H1 (cell line): ENCODE measurements around the gene WNT5A. TPM values are rescaled to one million over a fixed set of nuclear protein-coding genes. Genes with fewer than 3 reads are reported as not detected.

Source experiments
- EP300 ChIP-seq, 2 experiments: IDR thresholded peaks; 1 replicate in 1 of 2; 2 replicates in 1 of 2; pipeline ENCODE4 v1.6.1; 2011 to 2012; ENCODE audit warnings: low read depth in 2 of 2, low read length in 2 of 2, mild to moderate bottlenecking in 2 of 2, borderline replicate concordance in 1 of 2, inconsistent platforms in 1 of 2, moderate library complexity in 1 of 2
- EZH2 ChIP-seq: fragments of 200-600 bp; sonication (generic); IDR thresholded peaks from 2 replicates; pipeline ENCODE4 v1.7.1; 2012; ENCODE audit warnings: low read depth, mild to moderate bottlenecking, moderate library complexity, low read length, inconsistent platforms; ENCODE audit not compliant: severe bottlenecking
- KDM1A ChIP-seq: fragments of 200-600, 300-600 bp; sonication (generic); IDR thresholded peaks from 2 replicates; pipeline ENCODE4 v1.7.1; 2016; ENCODE audit warnings: mild to moderate bottlenecking, low read length, borderline replicate concordance
- KDM4A ChIP-seq: IDR thresholded peaks from one replicate; pipeline ENCODE4 v1.7.1; 2012; ENCODE audit warnings: low read depth, mild to moderate bottlenecking, moderate library complexity, low read length, inconsistent platforms; ENCODE audit not compliant: severe bottlenecking
- RBBP5 ChIP-seq: IDR thresholded peaks from 2 replicates; pipeline ENCODE4 v1.7.1; 2012; ENCODE audit warnings: low read depth, mild to moderate bottlenecking, inconsistent platforms, low read length, moderate library complexity, borderline replicate concordance
- SIN3A ChIP-seq, 2 experiments: IDR thresholded peaks in 1 of 2; conservative IDR thresholded peaks in 1 of 2; 2 replicates each; pipeline ENCODE4 v1.6.1; 2011 to 2012; ENCODE audit warnings: low read length in 2 of 2, improper control_type of control experiment in 1 of 2, low read depth in 1 of 2, mild to moderate bottlenecking in 1 of 2
- YY1 ChIP-seq: IDR thresholded peaks from 2 replicates; pipeline ENCODE4 v1.6.1; 2011; ENCODE audit warnings: low read depth, mild to moderate bottlenecking, low read length
- polyA plus RNA-seq, 7 experiments: library from polyadenylated mRNA; depleted of rRNA in 3 of 7; stranded (reverse) in 5 of 7; unstranded in 2 of 7; fragments of >200 nt in 5 of 7; fragments of 200-250 nt in 2 of 7; gene quantifications; 1 replicate in 5 of 7; 2 replicates in 1 of 7; 4 replicates in 1 of 7; pipeline versions ENCODE4 v1.2.1 to v1.2.3, GENCODE V29; 2011 to 2013; ENCODE audit warnings: missing spikeins in 2 of 7, mixed read lengths in 2 of 7
- total RNA-seq: library from RNA; stranded (reverse); fragmentation: NEBNext Ultra II Directional; extraction: Animal tissue kit (Norgen Biotek cat#: 25700); gene quantifications from 2 replicates; pipeline ENCODE4 v1.2.1, GENCODE V29; 2021
- TF ChIP-seq, protein P1 (sequence below), 3 experiments: IDR thresholded peaks; 1 replicate in 2 of 3; 2 replicates in 1 of 3; pipeline versions ENCODE4 v1.5.1 to v1.6.1; 2011; ENCODE audit warnings: low read length in 3 of 3, mild to moderate bottlenecking in 3 of 3, inconsistent platforms in 2 of 3, low read depth in 1 of 3, moderate library complexity in 1 of 3; ENCODE audit not compliant: insufficient read depth in 1 of 3; ENCODE audit errors: control extremely low read depth in 1 of 3
- TF ChIP-seq, protein P2 (sequence below): IDR thresholded peaks from 2 replicates; pipeline ENCODE4 v1.6.1; 2012; ENCODE audit warnings: inconsistent platforms
- TF ChIP-seq, protein P3 (sequence below): IDR thresholded peaks from 2 replicates; pipeline ENCODE4 v1.6.1; 2012; ENCODE audit warnings: inconsistent platforms

The WNT5A gene
- total and polyA plus RNA-seq, 2 of the 8 experiments (the other 6 are each of a cell fraction or from before 2014, with no cell fraction given), result 3.9 to 5.6 TPM

DNA sequence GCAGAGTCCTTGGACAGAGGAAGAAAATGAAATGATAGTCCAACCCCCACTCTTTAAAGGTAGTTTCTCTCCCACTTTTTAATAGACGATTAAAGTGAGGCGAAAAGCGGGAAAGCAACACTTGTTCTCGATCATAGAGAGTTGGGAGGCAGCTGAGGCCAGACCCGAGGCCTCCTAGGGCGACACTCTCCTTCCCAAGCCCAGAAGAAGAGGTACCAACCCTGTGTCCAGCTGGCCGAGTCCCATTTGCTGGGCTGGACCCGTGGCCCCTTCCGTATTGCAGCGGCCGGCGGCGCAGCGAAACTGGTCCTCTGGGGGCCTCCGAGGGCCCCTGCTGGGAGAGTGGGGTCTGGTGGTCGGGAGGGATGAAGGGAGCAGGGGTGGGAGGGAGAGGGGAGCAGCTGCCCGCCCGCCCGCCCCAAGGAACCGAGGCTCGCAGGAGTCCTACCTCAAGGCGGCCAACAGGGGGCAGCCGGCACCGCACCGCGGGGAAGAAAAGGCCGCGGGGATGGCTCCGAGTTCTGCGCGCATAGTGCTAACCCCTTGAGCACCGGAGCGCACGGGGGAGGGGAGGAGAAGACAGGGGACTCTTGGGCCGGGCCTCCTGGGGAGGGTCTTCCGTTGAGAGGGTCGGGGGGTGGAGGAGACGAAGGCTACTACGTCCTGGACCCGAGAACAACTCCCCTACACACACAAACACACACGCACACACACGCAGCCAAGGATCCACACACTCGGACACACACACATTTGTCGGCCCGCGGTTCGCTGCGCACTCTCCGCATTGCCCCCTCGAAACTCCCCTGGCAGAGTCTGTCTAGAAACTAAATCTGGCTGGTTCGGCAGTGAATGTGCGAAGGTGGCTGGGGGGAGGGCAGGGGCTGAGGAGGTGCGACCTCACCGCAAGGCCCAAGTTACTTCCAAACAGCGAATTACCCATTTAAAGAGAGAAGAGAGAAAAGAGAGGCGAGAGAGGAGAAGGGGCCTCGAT lies 2.0 kb downstream of the WNT5A start (continued):
- TF ChIP-seq, protein P1, sequence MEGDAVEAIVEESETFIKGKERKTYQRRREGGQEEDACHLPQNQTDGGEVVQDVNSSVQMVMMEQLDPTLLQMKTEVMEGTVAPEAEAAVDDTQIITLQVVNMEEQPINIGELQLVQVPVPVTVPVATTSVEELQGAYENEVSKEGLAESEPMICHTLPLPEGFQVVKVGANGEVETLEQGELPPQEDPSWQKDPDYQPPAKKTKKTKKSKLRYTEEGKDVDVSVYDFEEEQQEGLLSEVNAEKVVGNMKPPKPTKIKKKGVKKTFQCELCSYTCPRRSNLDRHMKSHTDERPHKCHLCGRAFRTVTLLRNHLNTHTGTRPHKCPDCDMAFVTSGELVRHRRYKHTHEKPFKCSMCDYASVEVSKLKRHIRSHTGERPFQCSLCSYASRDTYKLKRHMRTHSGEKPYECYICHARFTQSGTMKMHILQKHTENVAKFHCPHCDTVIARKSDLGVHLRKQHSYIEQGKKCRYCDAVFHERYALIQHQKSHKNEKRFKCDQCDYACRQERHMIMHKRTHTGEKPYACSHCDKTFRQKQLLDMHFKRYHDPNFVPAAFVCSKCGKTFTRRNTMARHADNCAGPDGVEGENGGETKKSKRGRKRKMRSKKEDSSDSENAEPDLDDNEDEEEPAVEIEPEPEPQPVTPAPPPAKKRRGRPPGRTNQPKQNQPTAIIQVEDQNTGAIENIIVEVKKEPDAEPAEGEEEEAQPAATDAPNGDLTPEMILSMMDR (IDR thresholded peaks at IDR 0.05; ENCODE audit: control extremely low read depth in 1 of 3, insufficient read depth in 1 of 3, low read depth in 1 of 3, low read length in 3 of 3), result peak in 2 of 3 experiments; percentile 65 to 74; a peak in 3 of 4 replicates
- TF ChIP-seq, protein P2, sequence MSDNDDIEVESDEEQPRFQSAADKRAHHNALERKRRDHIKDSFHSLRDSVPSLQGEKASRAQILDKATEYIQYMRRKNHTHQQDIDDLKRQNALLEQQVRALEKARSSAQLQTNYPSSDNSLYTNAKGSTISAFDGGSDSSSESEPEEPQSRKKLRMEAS, result peak; percentile 53
- TF ChIP-seq SIN3A (conservative IDR thresholded peaks at IDR 0.05 in 1 of 2, IDR thresholded peaks at IDR 0.05 in 1 of 2; ENCODE audit: low read depth in 1 of 2, low read length in 2 of 2) (peak in 1 of 2 experiments; percentile 19; a peak in 1 of 4 replicates), KDM4A (peak; percentile 76), EZH2 (no peak), RBBP5 (peak; percentile 52), KDM1A (0 out of 2 replicates have a peak, but pooled peaks have one; percentile 9), EP300 (IDR thresholded peaks at IDR 0.05; ENCODE audit: borderline replicate concordance in 1 of 2, low read depth in 2 of 2, low read length in 2 of 2) (no peak), YY1 (peak; percentile 35; the same call in 1 of the 2 replicates)
- TF ChIP-seq, protein P3, sequence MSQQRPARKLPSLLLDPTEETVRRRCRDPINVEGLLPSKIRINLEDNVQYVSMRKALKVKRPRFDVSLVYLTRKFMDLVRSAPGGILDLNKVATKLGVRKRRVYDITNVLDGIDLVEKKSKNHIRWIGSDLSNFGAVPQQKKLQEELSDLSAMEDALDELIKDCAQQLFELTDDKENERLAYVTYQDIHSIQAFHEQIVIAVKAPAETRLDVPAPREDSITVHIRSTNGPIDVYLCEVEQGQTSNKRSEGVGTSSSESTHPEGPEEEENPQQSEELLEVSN, result peak; percentile 48; the same call in 1 of the 2 replicates
